RWPE1 (cell line): ENCODE data around the gene ETNK2.
A peak's percentile ranks its signal among the peaks of the same experiment; 100 is the strongest.

Experiments
- CTCF ChIA-PET: fragments of 350-600 bp; sonication (Branson Sonifier 250); formaldehyde crosslinking; extraction: SDS; loops from one replicate; lab custom pipeline; 2021; lab: Yijun Ruan, JAX
- POLR2A ChIA-PET: fragments of 400-600 bp; formaldehyde crosslinking; extraction: SDS; loops from one replicate; lab custom pipeline; 2020; ENCODE audit warnings: antibody characterized with exemption; ENCODE audit not compliant: low non-redundant PET; lab: Yijun Ruan, JAX
- DNase-seq: peaks from one replicate; pipeline ENCODE4 v3.0.0; 2012; ENCODE audit warnings: low spot score
- H3K27ac ChIP-seq: fragments of 450-650 bp; 2 replicates; pipeline ENCODE4 v1.5.1; 2017
- TF ChIP-seq, protein P1 (sequence below): fragments of 450-650 bp; conservative IDR thresholded peaks from 2 replicates; pipeline ENCODE4 v1.5.1; 2017; ENCODE audit warnings: low read depth, mild to moderate bottlenecking

ETNK2 gene

DNA sequence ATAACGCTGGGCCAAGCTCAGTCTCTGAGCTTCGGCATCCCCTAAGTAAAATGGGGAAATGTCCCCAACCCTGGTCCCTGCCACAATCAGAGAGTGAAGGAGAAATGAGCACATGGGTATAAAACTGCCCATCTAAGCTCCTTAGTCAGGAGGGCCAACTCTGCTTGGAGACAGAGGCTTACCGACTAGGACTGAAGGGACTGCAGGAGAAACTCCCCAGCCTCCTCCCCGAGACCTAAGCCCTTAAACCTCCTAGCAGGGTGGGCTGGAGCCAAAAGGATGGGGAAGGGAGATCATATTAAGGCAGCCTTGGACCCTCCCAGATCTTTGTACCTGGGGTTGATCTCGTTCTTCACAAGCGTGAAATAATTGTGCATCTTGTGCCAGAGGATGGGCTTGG is 5.5 kb downstream of the ETNK2 start:
- ChIA-PET CTCF (interaction anchor here (0.6 to 2.6 kb wide), 4 partner anchors 18 to 224 kb away, joined by 3 to 10 read pairs (median 3); no protein-coding TSS in a partner anchor), POLR2A (no interaction called here)
- TF ChIP-seq, protein P1, sequence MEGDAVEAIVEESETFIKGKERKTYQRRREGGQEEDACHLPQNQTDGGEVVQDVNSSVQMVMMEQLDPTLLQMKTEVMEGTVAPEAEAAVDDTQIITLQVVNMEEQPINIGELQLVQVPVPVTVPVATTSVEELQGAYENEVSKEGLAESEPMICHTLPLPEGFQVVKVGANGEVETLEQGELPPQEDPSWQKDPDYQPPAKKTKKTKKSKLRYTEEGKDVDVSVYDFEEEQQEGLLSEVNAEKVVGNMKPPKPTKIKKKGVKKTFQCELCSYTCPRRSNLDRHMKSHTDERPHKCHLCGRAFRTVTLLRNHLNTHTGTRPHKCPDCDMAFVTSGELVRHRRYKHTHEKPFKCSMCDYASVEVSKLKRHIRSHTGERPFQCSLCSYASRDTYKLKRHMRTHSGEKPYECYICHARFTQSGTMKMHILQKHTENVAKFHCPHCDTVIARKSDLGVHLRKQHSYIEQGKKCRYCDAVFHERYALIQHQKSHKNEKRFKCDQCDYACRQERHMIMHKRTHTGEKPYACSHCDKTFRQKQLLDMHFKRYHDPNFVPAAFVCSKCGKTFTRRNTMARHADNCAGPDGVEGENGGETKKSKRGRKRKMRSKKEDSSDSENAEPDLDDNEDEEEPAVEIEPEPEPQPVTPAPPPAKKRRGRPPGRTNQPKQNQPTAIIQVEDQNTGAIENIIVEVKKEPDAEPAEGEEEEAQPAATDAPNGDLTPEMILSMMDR, result no peak
- no peak overlapping the region for H3K27ac ChIP-seq
- no peak for DNase-seq

DNA sequence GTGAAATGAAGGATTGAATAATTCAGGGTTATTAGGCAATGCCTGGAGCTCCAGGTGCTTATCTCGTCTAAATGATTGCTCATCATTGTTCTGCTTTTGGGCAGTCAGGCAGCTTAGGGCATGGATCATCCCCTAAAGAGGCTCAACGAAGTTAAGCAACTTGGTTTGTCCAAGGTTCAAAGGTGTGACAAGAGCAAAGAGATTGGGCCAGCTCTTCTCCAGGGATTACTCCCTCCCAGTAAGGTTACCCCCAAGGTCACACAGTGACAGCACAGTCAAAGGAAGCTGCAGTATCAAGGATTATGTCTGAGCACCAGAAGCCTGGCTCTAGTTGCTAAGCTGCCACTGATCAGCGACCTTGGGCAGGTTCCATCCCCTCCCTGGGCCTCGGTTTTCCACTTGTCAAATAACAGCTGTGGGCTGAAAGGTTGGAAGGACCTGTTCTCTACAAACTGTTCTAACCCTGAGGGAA is 6.8 kb downstream of the ETNK2 start:
- H3K27ac ChIP-seq, result no peak overlapping the region
- ChIA-PET POLR2A (no interaction called here), CTCF (interaction anchor here (0.6 to 2.6 kb wide), 5 partner anchors 11 to 372 kb away, joined by 3 to 10 read pairs (median 3); no protein-coding TSS in a partner anchor)
- TF ChIP-seq, protein P1, result no peak
- peak; percentile 58 for DNase-seq

DNA sequence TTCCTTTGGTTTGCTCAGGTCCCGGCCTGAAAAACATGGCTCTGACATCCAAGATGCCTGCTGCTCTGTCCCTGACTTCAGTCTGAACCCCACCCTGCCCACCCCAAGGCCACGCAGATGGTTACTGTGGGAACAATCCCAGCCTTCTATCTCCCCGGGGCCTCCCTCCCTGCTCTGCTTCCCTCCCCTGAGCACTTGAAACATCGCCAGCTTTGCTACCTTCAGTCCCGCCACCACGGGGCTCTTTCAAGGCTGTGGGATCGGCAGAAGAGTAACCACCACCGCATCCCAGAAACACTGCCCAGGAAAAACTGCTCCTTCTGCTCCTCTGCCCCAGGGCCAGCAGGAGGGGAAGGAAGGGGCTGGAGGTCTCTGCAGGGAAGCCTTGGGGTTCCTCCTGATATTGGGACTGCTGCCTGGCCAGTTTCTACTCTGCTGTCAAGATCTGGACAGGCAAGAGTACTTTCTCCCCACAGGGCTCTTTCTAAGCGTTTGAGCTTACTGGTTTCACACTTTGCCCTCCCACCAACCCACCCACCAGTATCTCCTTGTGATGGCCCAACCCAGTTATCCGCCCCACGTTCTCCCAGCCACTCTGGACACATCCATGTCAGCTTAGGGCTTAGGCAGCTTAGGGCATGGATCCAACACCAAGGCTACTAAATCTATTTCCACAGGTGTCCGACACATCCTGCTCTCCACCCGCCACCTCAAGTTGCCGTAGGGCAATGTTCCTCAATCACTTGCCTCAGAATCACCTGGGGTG is 8.4 kb downstream of the ETNK2 start:
- H3K27ac ChIP-seq, result no peak overlapping the region
- TF ChIP-seq, protein P1, result no peak
- DNase-seq, result no peak
- ChIA-PET CTCF (interaction anchor here (0.5 to 1.1 kb wide), 8 partner anchors 19 to 313 kb away, joined by 3 to 5 read pairs (median 3); no protein-coding TSS in a partner anchor), POLR2A (no interaction called here)

DNA sequence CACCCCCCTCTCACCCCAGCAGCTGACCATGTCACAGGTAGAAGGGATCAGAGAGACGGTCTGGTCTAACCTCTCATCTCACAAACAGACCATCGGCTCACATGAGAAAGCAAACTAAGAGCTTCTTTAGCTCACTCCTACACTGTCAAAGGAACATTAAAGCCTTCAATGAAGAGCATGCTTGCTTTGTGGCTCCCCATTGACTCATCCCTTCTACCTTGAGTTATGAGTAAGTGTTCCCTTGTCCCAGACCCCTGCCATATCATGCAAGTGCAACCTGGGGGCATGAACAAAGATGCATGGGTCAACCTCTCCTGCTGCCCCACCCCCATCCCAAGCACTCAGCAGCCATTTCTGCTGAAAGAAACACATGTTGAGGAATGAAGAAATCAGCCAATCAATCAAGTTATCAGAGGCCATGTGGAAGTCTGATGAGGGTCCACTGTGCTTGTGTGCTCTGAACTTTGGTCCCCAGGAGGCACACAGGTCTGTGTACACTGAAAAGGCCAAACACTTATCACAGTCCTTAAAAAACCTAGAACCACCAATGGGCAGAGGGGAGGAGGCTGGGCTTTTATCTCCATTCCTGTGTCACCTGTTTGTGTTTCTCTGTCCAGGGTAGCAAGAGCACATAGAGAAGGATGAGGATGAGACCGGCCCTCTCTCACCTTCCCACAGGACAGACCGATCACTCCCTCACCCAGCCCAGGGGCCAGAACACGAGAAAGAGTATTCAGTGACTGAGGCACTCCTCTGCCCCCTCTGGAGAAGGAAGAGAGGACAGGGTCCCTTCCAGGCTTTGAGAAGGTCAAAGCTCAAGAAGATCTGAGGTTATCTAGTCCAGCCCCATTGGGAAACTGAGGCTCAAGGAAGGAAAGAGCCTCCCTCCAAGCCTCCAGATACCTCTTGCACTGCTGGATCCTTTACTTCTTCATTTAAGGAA is 9.5 kb downstream of the ETNK2 start:
- DNase-seq, result no peak
- CTCF ChIA-PET, result interaction anchor here (0.5 to 1.1 kb wide), 4 partner anchors 13 to 314 kb away, joined by 3 to 4 read pairs (median 3); no protein-coding TSS in a partner anchor
- H3K27ac ChIP-seq, result no peak overlapping the region
- POLR2A ChIA-PET, result no interaction called here
- TF ChIP-seq, protein P1, result no peak

DNA sequence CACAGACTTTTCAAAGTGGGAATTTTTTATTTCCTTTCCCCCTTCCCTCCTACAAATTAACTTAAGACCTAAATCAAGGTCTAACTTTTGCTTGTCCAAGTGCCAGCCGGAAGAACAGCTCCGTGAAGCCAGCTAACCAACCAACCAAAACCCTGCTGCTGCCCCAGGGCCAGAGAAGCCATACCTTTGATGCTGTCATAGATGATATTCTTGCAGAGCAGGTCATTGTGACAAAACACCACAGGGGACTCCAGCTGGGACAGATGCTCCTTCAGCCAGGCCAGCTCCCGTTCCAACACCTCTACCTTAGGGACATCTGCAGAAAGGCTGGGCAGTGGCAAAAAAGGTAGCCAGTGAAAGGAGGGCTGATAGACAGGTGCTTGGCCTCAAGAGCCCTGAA is 10.7 kb downstream of the ETNK2 start:
- TF ChIP-seq, protein P1, result no peak
- ChIA-PET CTCF (interaction anchor here (0.6 to 1.1 kb wide), 3 partner anchors 66 to 1926 kb away, joined by 3 to 4 read pairs (median 3); no protein-coding TSS in a partner anchor), POLR2A (no interaction called here)
- no peak for DNase-seq
- H3K27ac ChIP-seq, result no peak overlapping the region

DNA sequence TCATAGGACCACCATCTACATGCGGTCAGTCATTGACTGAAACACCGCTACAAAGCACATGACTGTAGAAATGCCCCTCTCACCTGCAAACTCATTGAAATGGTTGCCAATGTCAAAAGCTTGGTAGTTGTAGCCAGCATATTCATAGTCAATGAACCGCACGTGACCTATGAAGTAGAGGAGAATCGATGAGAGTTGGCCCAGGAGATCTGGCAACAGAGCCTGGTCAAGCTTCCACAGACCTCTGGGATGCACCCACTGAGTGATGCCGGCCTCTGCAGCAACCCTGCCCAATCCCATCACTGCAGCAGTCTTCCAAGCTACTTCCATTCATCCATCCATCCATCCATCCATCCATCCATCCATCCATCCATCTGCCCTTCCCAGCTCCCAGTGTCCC is 11.9 kb downstream of the ETNK2 start:
- CTCF ChIA-PET, result interaction anchor here (0.6 to 1.6 kb wide), 6 partner anchors 10 to 332 kb away, joined by 3 to 6 read pairs (median 4); no protein-coding TSS in a partner anchor
- H3K27ac ChIP-seq, result no peak overlapping the region
- TF ChIP-seq, protein P1, result no peak
- DNase-seq, result no peak
- POLR2A ChIA-PET, result no interaction called here
